Endothelial cell of umbilical vein (primary cell): Measurements from ENCODE around the gene MAGEC2. TPM values are rescaled to one million over a fixed set of nuclear protein-coding genes. Genes with fewer than 3 reads are reported as not detected.

Experiments
- BruUV-seq: library from RNA; stranded (reverse); fragments of 400-500 nt; replicated peaks from 2 replicates; lab custom pipeline; 2021; lab: Mats Ljungman, UMichigan
- CTCF ChIA-PET: fragments of 300-600, 350-600 bp; sonication (Branson Sonifier 250); formaldehyde crosslinking; loops from one replicate; lab custom pipeline; 2021; ENCODE audit warnings: antibody characterized with exemption, inconsistent platforms; lab: Charles Lee
- POLR2A ChIA-PET: fragments of 300-600, 350-600 bp; sonication (Branson Sonifier 250); formaldehyde crosslinking; loops from one replicate; lab custom pipeline; 2021; ENCODE audit warnings: antibody characterized with exemption, inconsistent platforms; lab: Charles Lee
- DNase-seq: peaks from one replicate; pipeline ENCODE4 v3.0.0-alpha.2; 2011; ENCODE audit warnings: low read depth, low spot score
- FAIRE-seq: peaks from 2 replicates; lab custom pipeline; 2011; peaks lifted over from hg19 to GRCh38; lab: Jason Lieb, UNC
- H2AFZ ChIP-seq: 2 replicates; pipeline ENCODE4 v1.6.0; 2012; ENCODE audit warnings: low read depth, low read length, control low read depth, inconsistent platforms
- H3K27ac ChIP-seq: 2 replicates; pipeline ENCODE4 v1.5.1; 2011; ENCODE audit warnings: low read depth, mild to moderate bottlenecking, control low read depth, low read length, moderate library complexity; ENCODE audit not compliant: insufficient read depth
- H3K27me3 ChIP-seq, 2 experiments: 2 replicates each; pipeline versions ENCODE4 v1.6.0 to v1.6.1; 2011; ENCODE audit warnings: low read length in 2 of 2, mixed read lengths in 1 of 2; ENCODE audit not compliant: control insufficient read depth in 2 of 2, insufficient read depth in 2 of 2
- H3K36me3 ChIP-seq, 2 experiments: 2 replicates in 1 of 2; 3 replicates in 1 of 2; pipeline ENCODE4 v1.5.1; 2011; ENCODE audit warnings: low read length in 2 of 2, mild to moderate bottlenecking in 1 of 2, moderate library complexity in 1 of 2; ENCODE audit not compliant: control insufficient read depth in 2 of 2, insufficient read depth in 2 of 2; ENCODE audit errors: extremely low read depth in 1 of 2
- H3K4me1 ChIP-seq: 3 replicates; pipeline ENCODE4 v1.5.1; 2011; ENCODE audit warnings: mild to moderate bottlenecking, low read length; ENCODE audit not compliant: control insufficient read depth, insufficient read depth; ENCODE audit errors: extremely low read depth
- H3K4me2 ChIP-seq: 2 replicates; pipeline ENCODE4 v1.6.1; 2011; ENCODE audit warnings: low read length, control low read depth, mixed read lengths; ENCODE audit not compliant: insufficient read depth
- H3K4me3 ChIP-seq, 3 experiments: fragments of 200-600 bp in 1 of 3; sonication (generic), shearing (Covaris generic) in 1 of 3; replicated peaks in 1 of 3; 2 replicates each; pipeline ENCODE4 v1.5.1; 2011 to 2016; ENCODE audit warnings: control low read depth in 3 of 3, low read length in 3 of 3, mild to moderate bottlenecking in 2 of 3, inconsistent platforms in 1 of 3, low read depth in 1 of 3, moderate library complexity in 1 of 3; ENCODE audit not compliant: insufficient read depth in 1 of 3
- H3K79me2 ChIP-seq: 2 replicates; pipeline ENCODE4 v1.6.0; 2012; ENCODE audit warnings: low read length, inconsistent platforms; ENCODE audit not compliant: control insufficient read depth, insufficient read depth
- H3K9ac ChIP-seq: replicated peaks from 2 replicates; pipeline ENCODE3; 2011; ENCODE audit warnings: low read length, control low read depth; ENCODE audit not compliant: insufficient read depth; ENCODE audit errors: extremely low read depth
- H3K9me1 ChIP-seq: replicated peaks from 3 replicates; pipeline ENCODE4 v1.6.0; 2011; ENCODE audit warnings: mild to moderate bottlenecking, low read length; ENCODE audit not compliant: control insufficient read depth, insufficient read depth; ENCODE audit errors: extremely low read depth
- H3K9me3 ChIP-seq: replicated peaks from 2 replicates; pipeline ENCODE4 v1.5.1; 2012; ENCODE audit warnings: low read length, inconsistent platforms; ENCODE audit not compliant: control insufficient read depth, insufficient read depth
- H4K20me1 ChIP-seq: replicated peaks from 2 replicates; pipeline ENCODE3; 2011; ENCODE audit warnings: mild to moderate bottlenecking, low read length; ENCODE audit not compliant: control insufficient read depth, insufficient read depth; ENCODE audit errors: extremely low read depth
- EZH2 ChIP-seq: IDR thresholded peaks from 2 replicates; pipeline ENCODE4 v1.6.1; 2012; ENCODE audit warnings: borderline replicate concordance, low read depth, mild to moderate bottlenecking, moderate library complexity, low read length, inconsistent platforms; ENCODE audit not compliant: severe bottlenecking
- FOS ChIP-seq: IDR thresholded peaks from 2 replicates; pipeline ENCODE4 v1.6.1; 2011; ENCODE audit warnings: mild to moderate bottlenecking, low read length, moderate library complexity, borderline replicate concordance; ENCODE audit not compliant: insufficient read depth
- GATA2 ChIP-seq: IDR thresholded peaks from 2 replicates; pipeline ENCODE4 v1.7.0; 2011; ENCODE audit warnings: low read depth, mild to moderate bottlenecking, moderate library complexity, mixed read lengths, low read length; ENCODE audit not compliant: insufficient read length, insufficient read depth
- JUN ChIP-seq: IDR thresholded peaks from 2 replicates; pipeline ENCODE4 v1.6.1; 2011; ENCODE audit warnings: borderline replicate concordance, low read depth; ENCODE audit not compliant: insufficient read length, insufficient read depth
- MYC ChIP-seq: IDR thresholded peaks from one replicate; pipeline ENCODE4 v1.6.1; 2011; ENCODE audit warnings: mild to moderate bottlenecking, low read depth, low read length
- POLR2A ChIP-seq: IDR thresholded peaks from 2 replicates; pipeline ENCODE4 v1.6.1; 2012; ENCODE audit warnings: low read depth, mild to moderate bottlenecking, control low read depth, low read length
- POLR2AphosphoS5 ChIP-seq: IDR thresholded peaks from 2 replicates; pipeline ENCODE4 v1.6.1; 2012; ENCODE audit warnings: low read depth, mild to moderate bottlenecking, control low read depth, low read length, moderate library complexity; ENCODE audit not compliant: insufficient read depth
- dilution Hi-C: fragments of 300-500 bp; cut with MboI; formaldehyde crosslinking; loops from one replicate; pipeline ENCODE4 v1.15.0; 2019; ENCODE audit warnings: low sequenced_read_pairs; ENCODE audit not compliant: extremely low pct_ligation_motif_present
- intact Hi-C: fragments of 100-400 bp; cut with micrococcal nuclease; formaldehyde crosslinking; loops from one replicate; pipeline ENCODE4 v1.10.0; 2022
- polyA plus RNA-seq, 4 experiments: library from polyadenylated mRNA; depleted of rRNA in 3 of 4; stranded (reverse) in 3 of 4; unstranded in 1 of 4; fragments of >200 nt; gene quantifications; 2 replicates each; pipeline versions ENCODE4 v1.2.1 to v1.2.3, GENCODE V29; 2011 to 2012; ENCODE audit warnings: missing spikeins in 1 of 4
- total RNA-seq: library from RNA; stranded (reverse); gene quantifications from 2 replicates; pipeline ENCODE4 v1.2.3, GENCODE V29; 2021
- TF ChIP-seq, protein P1 (sequence below), 2 donors: IDR thresholded peaks; 1 replicate in 1 of 2; 2 replicates in 1 of 2; pipeline ENCODE4 v1.5.1; 2011; ENCODE audit warnings: low read length in 2 of 2, mild to moderate bottlenecking in 2 of 2, moderate library complexity in 2 of 2, control low read depth in 1 of 2, inconsistent platforms in 1 of 2, low read depth in 1 of 2; ENCODE audit not compliant: insufficient read depth in 1 of 2; ENCODE audit errors: extremely low read depth in 1 of 2
- TF ChIP-seq, protein P2 (sequence below): IDR thresholded peaks from 2 replicates; pipeline ENCODE4 v1.6.1; 2011; ENCODE audit not compliant: insufficient read depth, insufficient read length

Gene MAGEC2
- total and polyA plus RNA-seq, 2 donors (not counting 3 experiments of a cell fraction or from before 2014, with no cell fraction given), result not detected

GRCh38 chrX:142184756-142185602 is 20.1 kb downstream of the MAGEC2 start:
- Histone ChIP-seq H3K9me3 (no peaks in the 10 kb centered on the region), H3K4me2 (no peak overlapping the region), H3K36me3 (no peaks in the 10 kb centered on the region), H2AFZ (no peak overlapping the region), H3K27me3 (no peaks in the 10 kb centered on the region), H4K20me1 (no peaks in the 10 kb centered on the region), H3K9ac (no peak overlapping the region), H3K27ac (no peak overlapping the region), H3K9me1 (no peaks in the 10 kb centered on the region), H3K4me3 (no peak overlapping the region), H3K79me2 (no peaks in the 10 kb centered on the region), H3K4me1 (no peaks in the 10 kb centered on the region)
- ChIA-PET CTCF (no interaction called here), POLR2A (no interaction called here)
- BruUV-seq, result no TSS peak
- dilution Hi-C loops, result no loop called here
- DNase-seq, result no peak
- TF ChIP-seq POLR2A (no peak), JUN (no peak), EZH2 (no peak), GATA2 (no peak), POLR2AphosphoS5 (no peak), MYC (no peak), FOS (no peak)
- TF ChIP-seq, protein P1, sequence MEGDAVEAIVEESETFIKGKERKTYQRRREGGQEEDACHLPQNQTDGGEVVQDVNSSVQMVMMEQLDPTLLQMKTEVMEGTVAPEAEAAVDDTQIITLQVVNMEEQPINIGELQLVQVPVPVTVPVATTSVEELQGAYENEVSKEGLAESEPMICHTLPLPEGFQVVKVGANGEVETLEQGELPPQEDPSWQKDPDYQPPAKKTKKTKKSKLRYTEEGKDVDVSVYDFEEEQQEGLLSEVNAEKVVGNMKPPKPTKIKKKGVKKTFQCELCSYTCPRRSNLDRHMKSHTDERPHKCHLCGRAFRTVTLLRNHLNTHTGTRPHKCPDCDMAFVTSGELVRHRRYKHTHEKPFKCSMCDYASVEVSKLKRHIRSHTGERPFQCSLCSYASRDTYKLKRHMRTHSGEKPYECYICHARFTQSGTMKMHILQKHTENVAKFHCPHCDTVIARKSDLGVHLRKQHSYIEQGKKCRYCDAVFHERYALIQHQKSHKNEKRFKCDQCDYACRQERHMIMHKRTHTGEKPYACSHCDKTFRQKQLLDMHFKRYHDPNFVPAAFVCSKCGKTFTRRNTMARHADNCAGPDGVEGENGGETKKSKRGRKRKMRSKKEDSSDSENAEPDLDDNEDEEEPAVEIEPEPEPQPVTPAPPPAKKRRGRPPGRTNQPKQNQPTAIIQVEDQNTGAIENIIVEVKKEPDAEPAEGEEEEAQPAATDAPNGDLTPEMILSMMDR (IDR thresholded peaks at IDR 0.05; ENCODE audit: extremely low read depth in 1 of 2, insufficient read depth in 1 of 2, low read depth in 1 of 2, low read length in 2 of 2), result no peak
- TF ChIP-seq, protein P2, sequence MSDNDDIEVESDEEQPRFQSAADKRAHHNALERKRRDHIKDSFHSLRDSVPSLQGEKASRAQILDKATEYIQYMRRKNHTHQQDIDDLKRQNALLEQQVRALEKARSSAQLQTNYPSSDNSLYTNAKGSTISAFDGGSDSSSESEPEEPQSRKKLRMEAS, result no peak
- intact Hi-C loops, result no loop called here
- no peak for FAIRE-seq
